ENCODE data around the gene TCEANC2. TPM values are rescaled to one million over a fixed set of nuclear protein-coding genes. Genes with fewer than 3 reads are reported as not detected.

Gene TCEANC2
- total RNA-seq, 2 donors from 2014 or later: 2.0 to 7.8 TPM

DNA sequence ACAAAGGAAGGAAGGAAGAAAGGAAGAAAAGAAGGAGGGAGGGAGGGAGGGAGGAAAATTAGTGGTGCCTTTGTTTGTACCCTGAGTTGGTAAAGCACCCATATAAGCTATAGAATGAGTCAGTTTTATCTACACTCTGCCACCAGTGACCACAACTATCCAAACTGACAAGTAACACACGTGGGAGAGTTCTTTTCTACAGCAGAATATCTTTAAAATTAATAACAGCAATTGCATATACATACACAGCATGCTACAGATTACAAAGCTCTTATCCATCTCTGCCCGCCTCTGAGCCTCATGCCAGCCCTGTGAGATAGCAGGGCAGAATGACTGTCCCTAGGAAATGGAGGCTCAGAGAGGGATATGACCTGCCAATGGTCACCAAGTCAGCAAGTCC lies 79.1 kb downstream of the TCEANC2 start:
- ATAC-seq (ENCODE audit: insufficient number of reproducible peaks, low FRiP score, low read depth) (no peak), DNase-seq (ENCODE audit: low spot score) (no peak)
- Histone ChIP-seq H3K4me3 (no peak overlapping the region), H3K36me3 (no peaks in the 10 kb centered on the region), H3K27ac (no peak overlapping the region), H3K27me3 (replicated peaks; ENCODE audit: insufficient read depth) (no peaks in the 10 kb centered on the region), H3K4me1 (ENCODE audit: control insufficient read depth in 1 of 2, low read depth in 2 of 2) (no peaks in the 10 kb centered on the region), H3K9me3 (no peaks in the 10 kb centered on the region)
- no peak for TF ChIP-seq CTCF (IDR thresholded peaks at IDR 0.05)

GRCh38 chr1:54134295-54134694 lies 80.9 kb downstream of the TCEANC2 start:
- H3K9me3 ChIP-seq: no peaks in the 10 kb centered on the region
- H3K4me1 ChIP-seq (ENCODE audit: control insufficient read depth in 1 of 2, low read depth in 2 of 2): no peaks in the 10 kb centered on the region
- DNase-seq (ENCODE audit: low spot score) (no peak), ATAC-seq (ENCODE audit: insufficient number of reproducible peaks, low FRiP score, low read depth) (no peak)
- no peaks in the 10 kb centered on the region for H3K36me3 ChIP-seq
- no peaks in the 10 kb centered on the region for H3K27me3 ChIP-seq (replicated peaks; ENCODE audit: insufficient read depth)
- TF ChIP-seq CTCF (IDR thresholded peaks at IDR 0.05): no peak
- no peak overlapping the region for H3K4me3 ChIP-seq
- no peak overlapping the region for H3K27ac ChIP-seq

GRCh38 chr1:54135436-54136120 lies 82.2 kb downstream of the TCEANC2 start:
- no peak overlapping the region for H3K27ac ChIP-seq
- H3K9me3 ChIP-seq: no peaks in the 10 kb centered on the region
- H3K27me3 ChIP-seq (replicated peaks; ENCODE audit: insufficient read depth): no peaks in the 10 kb centered on the region
- no peak for DNase-seq (ENCODE audit: low spot score)
- H3K36me3 ChIP-seq: no peaks in the 10 kb centered on the region
- no peak for TF ChIP-seq CTCF (IDR thresholded peaks at IDR 0.05)
- no peaks in the 10 kb centered on the region for H3K4me1 ChIP-seq (ENCODE audit: control insufficient read depth in 1 of 2, low read depth in 2 of 2)
- no peak for ATAC-seq (ENCODE audit: insufficient number of reproducible peaks, low FRiP score, low read depth)
- no peak overlapping the region for H3K4me3 ChIP-seq

- Histone ChIP-seq H3K27me3 (replicated peaks; ENCODE audit: insufficient read depth) (no peaks in the 10 kb centered on the region), H3K9me3 (no peaks in the 10 kb centered on the region), H3K4me1 (ENCODE audit: control insufficient read depth in 1 of 2, low read depth in 2 of 2) (no peaks in the 10 kb centered on the region), H3K36me3 (no peaks in the 10 kb centered on the region), H3K27ac (no peak overlapping the region), H3K4me3 (no peak overlapping the region)
- ATAC-seq (ENCODE audit: insufficient number of reproducible peaks, low FRiP score, low read depth): no peak
- TF ChIP-seq CTCF (IDR thresholded peaks at IDR 0.05): no peak
- DNase-seq (ENCODE audit: low spot score): no peak
Observed at GRCh38 chr1:54136269-54136896, 83.0 kb downstream of the TCEANC2 start.

GRCh38 chr1:54136963-54137533 lies 83.6 kb downstream of the TCEANC2 start:
- ATAC-seq (ENCODE audit: insufficient number of reproducible peaks, low FRiP score, low read depth): no peak
- no peak for TF ChIP-seq CTCF (IDR thresholded peaks at IDR 0.05)
- no peaks in the 10 kb centered on the region for H3K9me3 ChIP-seq
- no peaks in the 10 kb centered on the region for H3K36me3 ChIP-seq
- H3K27ac ChIP-seq: no peak overlapping the region
- H3K4me1 ChIP-seq (ENCODE audit: control insufficient read depth in 1 of 2, low read depth in 2 of 2): no peaks in the 10 kb centered on the region
- no peak for DNase-seq (ENCODE audit: low spot score)
- H3K27me3 ChIP-seq (replicated peaks; ENCODE audit: insufficient read depth): no peaks in the 10 kb centered on the region
- H3K4me3 ChIP-seq: no peak overlapping the region
